ENCODE data around the gene TRIML1.
"Not testable (repeated sequence)": the region's sequence is repeated elsewhere in the genome, so short reads cannot be mapped to it uniquely, and the experiment has no call there.

The TRIML1 gene

GRCh38 chr4:188154668-188155405 is 15.6 kb downstream of the TRIML1 start:
- no peak for DNase-seq

DNA sequence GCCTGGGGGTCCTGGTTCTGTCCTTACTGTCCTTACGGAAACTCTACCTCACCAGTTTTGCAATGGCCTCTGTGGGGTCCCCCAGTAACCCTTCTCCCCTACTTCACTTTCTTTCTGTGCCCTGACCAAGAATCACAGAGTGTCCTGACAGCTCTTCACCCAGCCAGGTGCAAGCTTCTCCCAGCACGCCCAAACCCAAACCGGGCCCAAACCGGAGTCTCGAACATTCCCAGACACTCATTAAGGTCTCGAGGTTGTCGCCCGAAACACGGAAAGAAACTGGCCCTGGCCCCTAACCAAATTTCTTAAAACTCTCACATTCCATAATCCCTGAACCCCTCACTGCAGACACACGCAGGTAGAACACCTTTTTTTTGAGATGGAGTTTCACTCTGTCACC is 19.1 kb downstream of the TRIML1 start:
- no peak for DNase-seq

- DNase-seq = not testable (repeated sequence)
These were observed 20.4 kb downstream of the TRIML1 start for GRCh38 chr4:188159513-188160226.

DNA sequence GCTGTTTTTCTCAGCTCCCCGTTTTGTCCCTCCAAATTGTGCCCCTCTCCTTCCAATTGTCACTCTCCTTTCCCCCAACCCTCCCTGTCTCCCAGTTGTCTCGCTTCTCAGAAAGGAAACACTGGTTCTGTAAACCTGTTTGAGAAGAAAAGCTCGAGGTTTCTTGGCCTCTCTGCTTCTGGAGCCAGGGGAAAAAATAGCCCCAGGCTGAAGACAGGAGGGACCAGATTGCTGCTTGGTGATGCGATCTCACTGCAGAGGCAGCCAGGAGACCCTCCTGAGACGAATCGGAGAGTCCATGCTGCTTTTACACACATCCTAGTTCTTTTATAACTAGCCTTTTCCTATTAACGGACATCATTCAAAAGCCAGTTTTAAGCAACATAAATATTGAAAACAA is 21.2 kb downstream of the TRIML1 start:
- no peak for DNase-seq

GRCh38 chr4:188161167-188161566 is 21.9 kb downstream of the TRIML1 start:
- DNase-seq = no peak

DNA sequence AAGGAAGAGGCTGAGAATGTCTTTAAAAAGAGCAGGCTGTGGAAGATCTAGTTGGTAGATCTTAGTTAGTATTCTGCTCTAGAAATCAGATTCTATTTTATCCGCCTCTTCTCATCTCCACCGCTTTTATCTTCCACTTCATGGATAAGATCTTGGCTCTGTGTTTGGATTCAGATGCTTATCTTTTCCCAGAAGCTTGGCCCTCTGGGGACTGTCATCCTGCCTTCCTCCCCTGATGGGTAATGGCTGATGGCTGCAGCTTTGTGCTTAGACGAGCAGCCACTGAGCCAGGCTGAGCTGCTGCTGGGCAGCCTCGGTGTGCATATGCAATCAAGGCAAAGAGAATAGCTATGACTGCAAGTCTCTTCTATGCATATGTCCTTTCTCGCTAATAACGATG is 23.5 kb downstream of the TRIML1 start:
- no peak for DNase-seq

DNA sequence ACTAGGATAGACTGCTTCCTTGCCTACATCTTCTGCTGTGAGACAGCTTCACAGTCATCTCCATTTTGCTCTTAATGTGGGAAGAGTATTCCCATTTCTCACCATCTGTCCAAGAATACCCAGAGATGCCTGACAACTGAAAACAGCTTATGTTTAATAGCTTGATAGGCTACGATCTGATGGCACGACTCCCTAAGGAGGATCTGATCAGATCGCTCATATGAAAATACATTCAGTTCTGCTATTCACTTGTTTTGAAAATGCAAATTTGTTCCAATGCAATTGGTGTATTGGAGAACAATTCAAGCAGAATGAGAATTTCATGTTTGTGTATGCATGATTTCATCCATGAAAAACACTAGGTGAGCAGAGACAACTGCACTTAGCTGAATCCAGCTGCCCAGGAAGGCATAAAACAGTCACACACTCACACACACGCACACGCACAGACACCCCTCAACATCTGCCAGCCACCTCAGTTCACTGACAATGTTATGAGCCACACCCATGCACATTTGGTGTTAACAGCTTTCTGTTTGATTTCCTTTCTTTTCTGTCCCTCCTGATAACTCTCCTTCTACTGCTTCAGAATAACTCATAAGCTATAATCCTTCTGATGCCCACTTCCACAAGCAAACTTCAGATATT is 29.6 kb downstream of the TRIML1 start:
- DNase-seq = no peak

GRCh38 chr4:188171551-188171950 is 32.3 kb downstream of the TRIML1 start:
- no peak for DNase-seq

DNA sequence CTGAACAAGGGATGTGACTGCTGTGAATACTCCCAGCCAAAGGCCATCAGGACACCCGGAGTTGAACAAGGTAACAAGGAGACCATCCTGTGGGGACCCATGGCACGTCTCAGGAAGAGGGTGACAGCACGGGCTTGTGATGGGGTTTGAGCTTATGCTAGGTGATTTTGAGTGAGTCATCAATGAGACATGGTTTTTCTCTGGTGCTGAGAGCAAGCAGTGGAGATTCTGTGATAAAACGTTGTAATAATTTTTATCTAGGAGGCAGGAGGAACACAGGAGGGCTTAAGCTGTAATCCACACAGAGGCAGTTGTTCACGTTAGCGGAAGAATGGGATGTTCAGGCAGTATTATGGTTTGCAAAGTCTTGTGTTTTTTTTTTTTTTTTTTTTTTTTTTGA is 36.0 kb downstream of the TRIML1 start:
- DNase-seq = no peak

- no peak for DNase-seq
These were observed 38.9 kb downstream of the TRIML1 start for GRCh38 chr4:188177997-188178675.

DNA sequence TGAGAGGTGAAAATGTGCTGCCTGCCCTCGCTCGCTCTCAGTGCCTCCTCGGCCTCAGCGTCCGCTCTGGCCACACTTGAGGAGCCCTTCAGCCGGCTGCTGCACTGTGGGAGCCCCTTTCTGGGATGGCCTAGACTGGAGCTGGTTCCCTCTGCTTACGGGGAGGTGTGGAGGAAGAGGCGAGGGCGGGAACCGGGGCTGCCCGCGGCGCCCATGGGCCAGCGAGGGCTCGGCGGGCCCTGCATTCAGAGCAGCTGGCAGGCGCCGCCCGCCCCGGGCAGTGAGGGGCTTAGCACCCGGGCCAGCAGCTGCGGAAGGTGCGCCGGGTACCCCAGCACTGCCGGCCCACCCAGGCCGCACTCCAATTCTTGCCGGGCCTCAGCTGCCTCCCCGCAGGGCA is 39.6 kb downstream of the TRIML1 start:
- no peak for DNase-seq

GRCh38 chr4:188187106-188187505 is 47.9 kb downstream of the TRIML1 start:
- DNase-seq = no peak

DNA sequence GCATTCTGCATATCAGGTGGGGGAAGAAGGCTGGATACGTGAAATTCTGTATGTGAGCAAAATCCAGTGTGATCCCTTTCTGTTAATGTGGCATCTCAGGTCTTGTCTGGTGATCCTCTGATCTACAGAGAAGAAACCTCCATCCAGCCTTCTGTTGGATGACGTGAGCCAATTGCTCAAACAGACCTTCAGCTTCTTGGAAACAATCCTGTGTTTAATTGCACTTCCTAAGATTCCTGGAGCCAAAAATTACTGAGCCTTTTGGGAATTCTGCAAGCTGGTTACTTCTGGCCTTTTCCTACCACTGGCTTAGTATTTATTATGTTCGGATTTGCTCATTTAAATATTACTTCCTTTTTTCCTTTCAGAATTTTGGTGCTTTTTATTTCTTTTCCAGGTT is 51.2 kb downstream of the TRIML1 start:
- DNase-seq = no peak

- DNase-seq = no peak
These were observed 55.2 kb downstream of the TRIML1 start for GRCh38 chr4:188194421-188194820.

- no peak for DNase-seq
These were observed 56.2 kb downstream of the TRIML1 start for GRCh38 chr4:188195389-188195985.

- no peak for DNase-seq
These were observed 57.0 kb downstream of the TRIML1 start for GRCh38 chr4:188196134-188196735.
